Loucy (cell line): ENCODE data around the gene FDX2.

ENCODE experiments used
- H2AFZ ChIP-seq: fragments of 200-600 bp; sonication (generic); 2 replicates; pipeline ENCODE4 v1.6.0; 2016; ENCODE audit warnings: antibody characterized with exemption, mild to moderate bottlenecking, low read length, moderate library complexity
- H3F3A ChIP-seq: fragments of 200-600 bp; 2 replicates; pipeline ENCODE4 v1.6.0; 2016; ENCODE audit warnings: antibody characterized with exemption, low read depth, mild to moderate bottlenecking
- H3K27me3 ChIP-seq: fragments of 200-600 bp; sonication (generic); 2 replicates; pipeline ENCODE4 v1.6.1; 2014; ENCODE audit warnings: low read length, mild to moderate bottlenecking; ENCODE audit not compliant: insufficient read depth, poor library complexity, severe bottlenecking
- H3K36me3 ChIP-seq: fragments of 200-600 bp; sonication (generic); 2 replicates; pipeline ENCODE4 v1.6.1; 2016; ENCODE audit warnings: low read length; ENCODE audit not compliant: insufficient read depth
- H3K4me1 ChIP-seq: fragments of 200-600 bp; sonication (generic); 2 replicates; pipeline ENCODE4 v1.5.1; 2014; ENCODE audit warnings: low read length, mild to moderate bottlenecking; ENCODE audit not compliant: insufficient read depth, poor library complexity, severe bottlenecking
- H3K4me2 ChIP-seq: fragments of 200-600 bp; sonication (generic); 2 replicates; pipeline ENCODE4 v1.6.0; 2014; ENCODE audit warnings: antibody characterized with exemption, low read length, low read depth, mild to moderate bottlenecking; ENCODE audit not compliant: poor library complexity, severe bottlenecking
- H3K4me3 ChIP-seq: fragments of 200-600 bp; sonication (generic); 2 replicates; pipeline ENCODE4 v1.5.1; 2014; ENCODE audit warnings: low read length, mild to moderate bottlenecking, mixed read lengths; ENCODE audit not compliant: poor library complexity, severe bottlenecking
- H3K79me2 ChIP-seq: fragments of 200-600 bp; sonication (generic); 2 replicates; pipeline ENCODE4 v1.6.1; 2014; ENCODE audit warnings: low read length; ENCODE audit not compliant: insufficient read depth
- H3K9ac ChIP-seq: fragments of 200-600 bp; sonication (generic); 2 replicates; pipeline ENCODE4 v1.6.0; 2014; ENCODE audit warnings: mild to moderate bottlenecking, low read depth, low read length, moderate library complexity; ENCODE audit not compliant: poor library complexity, severe bottlenecking
- H3K9me2 ChIP-seq: fragments of 200-600 bp; sonication (generic); replicated peaks from 2 replicates; pipeline ENCODE4 v1.6.1; 2016; ENCODE audit warnings: low read depth, low read length, mixed read lengths
- H3K9me3 ChIP-seq: fragments of 200-600 bp; sonication (generic); 2 replicates; pipeline ENCODE4 v1.6.1; 2014; ENCODE audit warnings: mild to moderate bottlenecking, antibody characterized with exemption, low read length, low read depth; ENCODE audit not compliant: insufficient read depth
- H4K20me1 ChIP-seq: fragments of 200-600 bp; sonication (generic); 2 replicates; pipeline ENCODE4 v1.6.0; 2014; ENCODE audit warnings: antibody characterized with exemption, low read length, mild to moderate bottlenecking; ENCODE audit not compliant: insufficient read depth, poor library complexity, severe bottlenecking
- EZH2phosphoT487 ChIP-seq: fragments of 200-600 bp; IDR thresholded peaks from 2 replicates; pipeline ENCODE4 v1.6.1; 2018; ENCODE audit warnings: antibody characterized with exemption, mild to moderate bottlenecking, moderate library complexity, borderline replicate concordance
- TF ChIP-seq, protein P1 (sequence below): fragments of 200-600 bp; sonication (generic); conservative IDR thresholded peaks from 2 replicates; pipeline ENCODE4 v1.5.1; 2014; ENCODE audit warnings: mild to moderate bottlenecking, antibody characterized with exemption, low read length

Gene FDX2

DNA sequence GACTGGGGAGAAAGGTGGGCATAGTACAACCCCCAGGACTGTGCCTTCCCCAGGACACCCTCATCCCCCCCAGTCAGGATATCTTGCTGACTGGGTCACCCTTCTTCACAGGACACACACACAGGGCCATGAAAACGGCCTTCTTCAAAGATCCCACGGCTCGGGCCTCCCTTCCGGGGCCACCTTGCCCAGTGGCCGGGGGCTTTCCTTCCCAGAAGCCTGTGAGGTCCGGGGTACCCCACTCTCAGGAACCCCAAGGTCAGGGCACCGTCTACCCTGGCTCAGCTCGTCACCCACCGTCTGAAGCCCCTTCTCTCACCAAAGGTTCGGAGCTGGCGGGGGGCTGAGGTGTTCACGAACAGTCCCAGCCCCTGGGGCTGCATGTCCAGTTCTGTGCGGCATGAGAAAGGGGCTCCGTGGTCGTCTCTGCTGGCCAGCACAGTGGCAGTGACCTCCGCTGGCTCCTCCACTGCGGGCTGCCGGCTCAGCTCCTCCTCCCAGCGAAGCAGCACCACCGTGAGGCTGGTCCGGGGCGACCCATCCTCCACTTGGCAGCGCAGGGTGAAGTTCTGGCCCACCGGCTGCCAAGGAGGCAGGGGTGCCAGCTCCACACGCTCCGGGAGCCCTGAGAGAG is 19.7 kb upstream of the FDX2 start:
- Histone ChIP-seq H3K4me1 (peaks cover 35% of the 10 kb centered on the region), H3K36me3 (peaks cover 3% of the 10 kb centered on the region), H3K9ac (no peak overlapping the region), H3K4me3 (no peak overlapping the region), H3K9me2 (no peaks in the 10 kb centered on the region), H3K4me2 (no peak overlapping the region), H4K20me1 (peaks cover 27% of the 10 kb centered on the region), H3F3A (0 out of 2 replicates have a peak, but pooled peaks cover 7% of the 10 kb centered on the region), H3K9me3 (no peaks in the 10 kb centered on the region), H3K79me2 (peaks cover 64% of the 10 kb centered on the region), H3K27me3 (no peaks in the 10 kb centered on the region), H2AFZ (no peak overlapping the region)
- TF ChIP-seq, protein P1, sequence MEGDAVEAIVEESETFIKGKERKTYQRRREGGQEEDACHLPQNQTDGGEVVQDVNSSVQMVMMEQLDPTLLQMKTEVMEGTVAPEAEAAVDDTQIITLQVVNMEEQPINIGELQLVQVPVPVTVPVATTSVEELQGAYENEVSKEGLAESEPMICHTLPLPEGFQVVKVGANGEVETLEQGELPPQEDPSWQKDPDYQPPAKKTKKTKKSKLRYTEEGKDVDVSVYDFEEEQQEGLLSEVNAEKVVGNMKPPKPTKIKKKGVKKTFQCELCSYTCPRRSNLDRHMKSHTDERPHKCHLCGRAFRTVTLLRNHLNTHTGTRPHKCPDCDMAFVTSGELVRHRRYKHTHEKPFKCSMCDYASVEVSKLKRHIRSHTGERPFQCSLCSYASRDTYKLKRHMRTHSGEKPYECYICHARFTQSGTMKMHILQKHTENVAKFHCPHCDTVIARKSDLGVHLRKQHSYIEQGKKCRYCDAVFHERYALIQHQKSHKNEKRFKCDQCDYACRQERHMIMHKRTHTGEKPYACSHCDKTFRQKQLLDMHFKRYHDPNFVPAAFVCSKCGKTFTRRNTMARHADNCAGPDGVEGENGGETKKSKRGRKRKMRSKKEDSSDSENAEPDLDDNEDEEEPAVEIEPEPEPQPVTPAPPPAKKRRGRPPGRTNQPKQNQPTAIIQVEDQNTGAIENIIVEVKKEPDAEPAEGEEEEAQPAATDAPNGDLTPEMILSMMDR = no peak
- no peak for TF ChIP-seq EZH2phosphoT487

DNA sequence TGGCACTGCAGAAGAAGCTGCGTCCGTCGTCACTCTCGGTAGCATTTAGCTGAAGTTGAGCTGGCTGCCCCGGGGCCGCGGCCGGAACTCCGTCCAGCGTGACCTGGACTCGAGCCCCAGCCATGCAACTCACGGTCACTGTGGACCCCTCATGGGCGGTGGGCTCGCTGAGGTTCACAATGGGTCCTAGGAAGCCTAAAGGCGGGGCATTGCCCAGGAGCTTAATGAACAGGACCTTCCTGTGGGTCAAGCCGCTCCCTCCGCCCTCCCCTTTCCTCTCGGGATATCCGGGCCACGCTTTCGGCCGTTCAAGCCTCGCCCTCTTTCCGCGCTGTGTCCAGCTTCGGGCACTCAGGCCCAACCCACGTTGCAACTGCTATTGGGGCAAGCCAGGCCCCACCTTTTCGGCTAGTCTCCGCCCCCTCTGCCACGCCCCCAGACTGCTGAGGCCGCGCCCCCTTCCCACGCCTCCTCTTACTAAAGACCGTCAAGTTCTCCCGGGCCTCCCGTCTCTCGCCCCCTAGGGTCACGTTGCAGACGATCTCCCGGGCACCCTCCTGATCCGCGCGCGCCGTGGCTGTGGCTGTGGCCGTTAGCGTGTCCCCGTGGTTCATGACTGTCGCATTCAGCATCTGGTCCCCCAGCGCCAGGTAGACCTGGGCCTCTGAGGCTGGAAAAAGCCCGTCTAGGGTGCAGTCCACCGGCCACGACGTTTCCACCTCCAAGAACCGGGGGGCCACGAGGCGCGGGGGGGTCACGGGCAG is 19.0 kb upstream of the FDX2 start:
- H3K9me3 ChIP-seq = no peaks in the 10 kb centered on the region
- peak overlapping the region; percentile 89 for H3K4me2 ChIP-seq
- peaks cover 71% of the 10 kb centered on the region for H3K79me2 ChIP-seq
- H2AFZ ChIP-seq = no peak overlapping the region
- H3K4me1 ChIP-seq = peaks cover 35% of the 10 kb centered on the region
- TF ChIP-seq, protein P1 = no peak
- no peak for TF ChIP-seq EZH2phosphoT487
- H3K27me3 ChIP-seq = no peaks in the 10 kb centered on the region
- peaks cover 34% of the 10 kb centered on the region for H4K20me1 ChIP-seq
- no peak overlapping the region for H3K9ac ChIP-seq
- H3F3A ChIP-seq = 0 out of 2 replicates have a peak, but pooled peaks cover 7% of the 10 kb centered on the region
- H3K9me2 ChIP-seq = no peaks in the 10 kb centered on the region
- peak overlapping the region; percentile 87 for H3K4me3 ChIP-seq
- peaks cover 10% of the 10 kb centered on the region for H3K36me3 ChIP-seq

DNA sequence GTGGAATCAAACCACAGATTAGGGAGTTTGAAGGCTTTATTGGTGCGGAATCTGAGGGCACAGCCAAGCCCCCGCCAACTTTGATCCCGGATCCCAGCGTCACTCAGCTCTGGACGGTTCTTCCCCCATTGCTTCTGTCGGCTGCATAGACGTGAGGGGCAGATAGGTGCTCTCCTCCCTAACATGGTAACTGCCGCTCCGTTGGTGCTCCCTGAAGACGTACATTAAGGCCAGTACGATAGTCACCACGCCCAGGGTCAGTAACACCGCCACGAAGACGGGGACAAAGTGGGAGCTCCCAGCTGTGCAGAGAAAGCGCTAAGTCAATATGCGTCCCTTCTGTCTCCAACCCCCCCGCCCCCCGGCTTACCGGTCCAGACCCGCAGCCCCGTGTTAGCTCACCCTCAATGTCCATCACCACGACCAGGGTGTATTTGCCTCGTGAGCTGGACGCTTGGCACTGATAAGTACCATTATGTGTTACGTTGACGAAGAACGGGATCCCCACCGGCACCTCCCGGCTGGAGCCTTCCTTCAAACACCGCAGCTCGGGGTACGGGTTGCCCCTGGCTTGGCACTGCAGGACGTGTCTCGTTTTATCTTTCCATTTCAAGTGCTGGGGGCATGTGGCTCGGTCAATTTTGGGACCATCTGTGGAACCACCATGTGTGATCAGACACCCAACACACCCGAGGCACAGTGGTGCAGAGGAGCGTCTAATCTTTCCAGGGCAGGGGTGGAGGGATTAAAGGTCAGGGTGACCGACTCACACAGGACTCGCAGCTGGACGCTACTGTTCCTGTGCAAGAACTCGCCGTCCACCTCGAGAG is 18.2 kb upstream of the FDX2 start:
- Histone ChIP-seq H2AFZ (no peak overlapping the region), H3K9ac (peak overlapping the region; percentile 81), H3K4me3 (peak overlapping the region; percentile 87), H4K20me1 (peaks cover 42% of the 10 kb centered on the region), H3K4me1 (peaks cover 30% of the 10 kb centered on the region), H3K27me3 (no peaks in the 10 kb centered on the region), H3K79me2 (peaks cover 74% of the 10 kb centered on the region), H3F3A (0 out of 2 replicates have a peak, but pooled peaks cover 7% of the 10 kb centered on the region), H3K9me3 (no peaks in the 10 kb centered on the region), H3K36me3 (peaks cover 18% of the 10 kb centered on the region), H3K4me2 (peak overlapping the region; percentile 89), H3K9me2 (no peaks in the 10 kb centered on the region)
- TF ChIP-seq, protein P1 = no peak
- no peak for TF ChIP-seq EZH2phosphoT487
